ENCODE measurements around the gene YJEFN3.

The YJEFN3 gene

GRCh38 chr19:19535311-19536191, 6.8 kb downstream of the YJEFN3 start:
- no peak overlapping the region for H3K27ac ChIP-seq
- no peak for DNase-seq (ENCODE audit: low read depth, low spot score)

GRCh38 chr19:19537075-19538048, 8.7 kb downstream of the YJEFN3 start:
- no peak overlapping the region for H3K27ac ChIP-seq

GRCh38 chr19:19538061-19538784, 9.5 kb downstream of the YJEFN3 start, which contains the start of gene CILP2:
TSS of gene CILP2 (plus strand) at chr19:19538265. CDS start at chr19:19538350, 85 bp downstream.
- no peak for DNase-seq (ENCODE audit: low read depth, low spot score)
- H3K27ac ChIP-seq: no peak within 1 kb of the TSS

More at GRCh38 chr19:19537075-19538048, 8.7 kb downstream of the YJEFN3 start:
- no peak for DNase-seq (ENCODE audit: low read depth, low spot score)

- no peak overlapping the region for H3K27ac ChIP-seq
- DNase-seq (ENCODE audit: low read depth, low spot score): no peak
Measured at GRCh38 chr19:19538785-19539166, 10.1 kb downstream of the YJEFN3 start.

- no peak for DNase-seq (ENCODE audit: low read depth, low spot score)
- no peak overlapping the region for H3K27ac ChIP-seq
Measured at GRCh38 chr19:19539698-19540063, 11.0 kb downstream of the YJEFN3 start.

- DNase-seq (ENCODE audit: low read depth, low spot score): peak; percentile 5
Measured at GRCh38 chr19:19540064-19540714, 11.5 kb downstream of the YJEFN3 start.

GRCh38 chr19:19540715-19541515, 12.2 kb downstream of the YJEFN3 start:
- H3K27ac ChIP-seq: no peak overlapping the region
- DNase-seq (ENCODE audit: low read depth, low spot score): peak; percentile 12

More at GRCh38 chr19:19540064-19540714, 11.5 kb downstream of the YJEFN3 start:
- H3K27ac ChIP-seq: no peak overlapping the region

GRCh38 chr19:19541616-19542015, 12.9 kb downstream of the YJEFN3 start:
- H3K27ac ChIP-seq: no peak overlapping the region
- no peak for DNase-seq (ENCODE audit: low read depth, low spot score)

GRCh38 chr19:19542507-19542906, 13.8 kb downstream of the YJEFN3 start:
- no peak for DNase-seq (ENCODE audit: low read depth, low spot score)
- H3K27ac ChIP-seq: no peak overlapping the region

- H3K27ac ChIP-seq: no peak overlapping the region
- no peak for DNase-seq (ENCODE audit: low read depth, low spot score)
Measured at GRCh38 chr19:19543101-19543500, 14.4 kb downstream of the YJEFN3 start.

GRCh38 chr19:19543640-19544039, 14.9 kb downstream of the YJEFN3 start:
- DNase-seq (ENCODE audit: low read depth, low spot score): no peak
- no peak overlapping the region for H3K27ac ChIP-seq

- no peak overlapping the region for H3K27ac ChIP-seq
- DNase-seq (ENCODE audit: low read depth, low spot score): no peak
Measured at GRCh38 chr19:19544257-19544953, 15.7 kb downstream of the YJEFN3 start.

- no peak for DNase-seq (ENCODE audit: low read depth, low spot score)
Measured at GRCh38 chr19:19544954-19545591, 16.4 kb downstream of the YJEFN3 start.

GRCh38 chr19:19545707-19546106, 17.0 kb downstream of the YJEFN3 start:
- no peak overlapping the region for H3K27ac ChIP-seq
- no peak for DNase-seq (ENCODE audit: low read depth, low spot score)

More at GRCh38 chr19:19544954-19545591, 16.4 kb downstream of the YJEFN3 start:
- no peak overlapping the region for H3K27ac ChIP-seq

- no peak overlapping the region for H3K27ac ChIP-seq
- no peak for DNase-seq (ENCODE audit: low read depth, low spot score)
Measured at GRCh38 chr19:19546751-19547162, 18.0 kb downstream of the YJEFN3 start.

GRCh38 chr19:19547674-19548336, 19.1 kb downstream of the YJEFN3 start:
- no peak for DNase-seq (ENCODE audit: low read depth, low spot score)
- H3K27ac ChIP-seq: no peak overlapping the region

Measured in epithelial cell of prostate (primary cell).